ENCODE measurements around the gene PTPRK.

- TF ChIP-seq, protein P1, sequence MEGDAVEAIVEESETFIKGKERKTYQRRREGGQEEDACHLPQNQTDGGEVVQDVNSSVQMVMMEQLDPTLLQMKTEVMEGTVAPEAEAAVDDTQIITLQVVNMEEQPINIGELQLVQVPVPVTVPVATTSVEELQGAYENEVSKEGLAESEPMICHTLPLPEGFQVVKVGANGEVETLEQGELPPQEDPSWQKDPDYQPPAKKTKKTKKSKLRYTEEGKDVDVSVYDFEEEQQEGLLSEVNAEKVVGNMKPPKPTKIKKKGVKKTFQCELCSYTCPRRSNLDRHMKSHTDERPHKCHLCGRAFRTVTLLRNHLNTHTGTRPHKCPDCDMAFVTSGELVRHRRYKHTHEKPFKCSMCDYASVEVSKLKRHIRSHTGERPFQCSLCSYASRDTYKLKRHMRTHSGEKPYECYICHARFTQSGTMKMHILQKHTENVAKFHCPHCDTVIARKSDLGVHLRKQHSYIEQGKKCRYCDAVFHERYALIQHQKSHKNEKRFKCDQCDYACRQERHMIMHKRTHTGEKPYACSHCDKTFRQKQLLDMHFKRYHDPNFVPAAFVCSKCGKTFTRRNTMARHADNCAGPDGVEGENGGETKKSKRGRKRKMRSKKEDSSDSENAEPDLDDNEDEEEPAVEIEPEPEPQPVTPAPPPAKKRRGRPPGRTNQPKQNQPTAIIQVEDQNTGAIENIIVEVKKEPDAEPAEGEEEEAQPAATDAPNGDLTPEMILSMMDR (conservative IDR thresholded peaks at IDR 0.05; ENCODE audit: low read depth, low read length): no peak
- TF ChIP-seq EZH2 (IDR thresholded peaks at IDR 0.05; ENCODE audit: low read length, unreplicated experiment): no peak
Measured at GRCh38 chr6:127956956-127957355, 563.4 kb downstream of the PTPRK start.

All from PC-3 (cell line).